SW 1271 (cell line): Measurements from ENCODE around the gene VANGL1.
A peak's percentile ranks its signal among the peaks of the same experiment; 100 is the strongest.

Experiments
- DNase-seq, 2 experiments: peaks; one replicate each; lab custom pipeline; 2025; lab: John Stamatoyannopoulos, UW

VANGL1 gene

DNA sequence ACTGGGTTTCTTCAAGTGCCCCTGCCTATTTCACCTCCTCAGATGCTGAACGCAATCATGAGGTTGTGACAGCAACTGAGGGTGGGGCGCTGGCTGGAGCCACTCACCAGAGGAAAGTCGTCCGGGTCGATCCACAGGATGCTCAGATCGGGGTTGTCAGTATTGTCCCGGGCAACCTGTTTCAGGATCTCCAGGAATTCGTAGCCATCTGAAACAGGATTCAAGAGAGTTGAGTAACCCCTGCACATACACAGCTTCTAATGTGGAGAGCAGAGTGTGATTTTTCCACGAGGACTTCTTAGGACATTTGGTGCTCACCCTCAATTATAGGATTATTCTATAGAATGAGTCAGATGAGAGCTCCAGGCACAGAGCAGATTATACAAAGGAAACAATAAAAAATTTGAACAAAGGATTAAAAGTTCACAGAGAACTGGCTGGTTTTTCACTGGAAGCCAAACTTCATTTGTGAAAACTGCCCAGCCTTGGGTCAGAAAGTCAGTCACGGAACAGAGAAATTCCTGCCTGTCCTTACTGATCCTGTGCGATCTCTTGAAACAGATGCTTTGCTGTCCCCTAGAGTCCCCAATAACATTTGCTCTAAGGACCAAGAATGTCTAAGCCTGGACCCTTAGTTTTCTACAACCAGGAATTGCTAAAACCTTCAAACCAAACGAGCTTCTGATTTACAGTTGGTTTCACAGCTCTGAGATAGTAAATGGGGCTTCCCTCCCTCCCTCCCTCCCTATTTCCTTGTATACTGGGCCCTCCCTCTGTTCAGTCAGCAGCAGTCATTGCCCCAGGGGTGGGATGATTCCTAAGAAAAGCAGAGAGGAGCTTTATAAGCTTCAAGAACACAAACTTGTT, 63.5 kb downstream of the VANGL1 start:
- DNase-seq: no peak

DNA sequence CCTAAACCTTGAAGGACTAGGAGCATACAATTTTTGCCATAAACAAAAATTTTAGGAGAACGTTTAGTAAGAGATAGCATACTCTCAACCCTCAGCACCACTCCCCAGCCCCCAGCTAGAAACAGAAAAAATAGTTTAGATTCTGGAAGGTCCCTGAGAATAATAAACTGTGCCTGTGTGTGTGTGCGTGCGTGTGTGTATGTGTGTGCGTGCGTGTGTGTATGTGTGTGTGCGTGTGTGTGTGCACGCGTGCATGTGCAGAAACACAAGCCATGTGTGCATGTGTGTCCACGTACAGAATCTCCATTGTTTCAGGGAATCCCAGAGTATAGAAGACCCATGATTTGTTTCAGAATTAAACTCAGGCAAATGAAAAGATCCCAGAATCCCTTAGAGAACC, 64.2 kb downstream of the VANGL1 start:
- no peak for DNase-seq

DNA sequence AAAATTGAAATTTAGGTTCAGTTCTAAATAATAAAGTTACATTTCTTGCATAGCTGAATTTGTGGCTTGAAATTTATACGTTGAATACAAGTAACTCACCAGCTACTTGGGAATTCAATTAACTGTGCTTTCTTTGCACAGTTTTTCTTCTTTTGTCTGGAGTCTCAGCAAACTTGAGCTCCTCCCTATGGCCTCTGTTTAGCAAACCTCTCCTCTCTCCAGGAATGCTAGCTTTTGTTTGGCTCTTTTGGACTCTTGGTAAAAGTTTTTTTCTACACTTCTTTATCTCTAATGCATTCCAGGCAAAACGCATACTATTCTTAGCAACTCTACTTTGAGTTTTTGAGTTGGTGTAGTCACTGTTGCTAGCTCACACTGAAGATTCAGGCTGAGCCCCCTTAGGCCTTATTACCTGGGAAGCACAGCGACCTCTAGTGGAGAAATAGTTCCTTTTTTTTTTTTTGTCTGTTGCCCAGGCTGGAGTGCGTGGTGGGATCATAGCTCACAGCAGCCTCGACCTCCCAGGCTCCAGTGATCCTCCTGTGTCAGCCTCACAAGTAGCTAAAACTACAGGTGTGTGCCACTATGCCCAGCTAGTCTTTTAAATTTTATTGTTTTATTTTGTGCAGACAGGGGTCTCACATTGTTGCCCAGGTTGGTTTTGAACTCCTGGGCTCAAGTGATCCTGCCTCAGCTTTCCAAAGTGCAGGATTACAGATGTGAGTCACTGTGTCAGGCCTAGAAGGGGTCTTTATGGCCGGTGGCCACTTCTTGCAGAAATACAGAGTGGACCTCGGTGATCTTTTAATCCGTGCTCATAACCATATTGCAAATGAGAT, 65.0 kb downstream of the VANGL1 start:
- DNase-seq: peak in 1 of 2 experiments; percentile 11

DNA sequence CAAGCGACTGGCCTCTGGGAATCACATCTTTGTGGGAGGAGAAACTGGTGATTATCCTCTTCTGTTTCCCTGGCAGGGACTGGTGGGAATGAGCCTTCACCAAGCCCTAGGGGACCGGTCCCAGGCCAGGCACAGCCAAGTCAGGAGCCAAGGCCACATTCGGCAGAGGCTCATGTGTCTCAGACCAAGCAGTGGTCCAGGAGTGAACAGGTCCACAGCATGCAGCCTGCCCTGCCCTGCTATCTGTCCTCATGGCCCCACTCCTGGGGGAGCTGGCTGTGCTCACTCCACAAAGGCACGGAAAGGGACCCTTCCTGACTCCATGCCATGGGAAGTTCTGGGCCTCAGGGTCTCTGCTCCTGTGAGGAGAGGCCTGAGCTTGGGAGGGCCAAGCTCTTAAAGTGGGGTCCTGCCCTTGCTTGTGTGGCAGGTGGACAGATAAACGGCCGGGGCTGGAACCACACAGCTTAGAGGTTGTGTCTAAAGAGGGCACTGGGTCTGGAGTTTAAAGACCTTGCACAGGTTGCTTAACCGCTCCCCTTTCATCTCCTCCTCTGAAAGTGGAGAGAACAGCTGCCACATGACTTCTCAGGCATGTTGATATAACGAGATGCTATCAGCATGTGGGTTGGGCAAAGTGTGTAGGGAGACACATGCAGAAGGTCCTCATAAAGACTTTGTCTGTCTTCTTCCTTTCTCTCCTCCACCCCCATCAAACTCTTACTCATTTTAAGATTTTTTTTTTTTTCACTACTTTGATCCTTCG, 69.3 kb downstream of the VANGL1 start:
- no peak for DNase-seq

DNA sequence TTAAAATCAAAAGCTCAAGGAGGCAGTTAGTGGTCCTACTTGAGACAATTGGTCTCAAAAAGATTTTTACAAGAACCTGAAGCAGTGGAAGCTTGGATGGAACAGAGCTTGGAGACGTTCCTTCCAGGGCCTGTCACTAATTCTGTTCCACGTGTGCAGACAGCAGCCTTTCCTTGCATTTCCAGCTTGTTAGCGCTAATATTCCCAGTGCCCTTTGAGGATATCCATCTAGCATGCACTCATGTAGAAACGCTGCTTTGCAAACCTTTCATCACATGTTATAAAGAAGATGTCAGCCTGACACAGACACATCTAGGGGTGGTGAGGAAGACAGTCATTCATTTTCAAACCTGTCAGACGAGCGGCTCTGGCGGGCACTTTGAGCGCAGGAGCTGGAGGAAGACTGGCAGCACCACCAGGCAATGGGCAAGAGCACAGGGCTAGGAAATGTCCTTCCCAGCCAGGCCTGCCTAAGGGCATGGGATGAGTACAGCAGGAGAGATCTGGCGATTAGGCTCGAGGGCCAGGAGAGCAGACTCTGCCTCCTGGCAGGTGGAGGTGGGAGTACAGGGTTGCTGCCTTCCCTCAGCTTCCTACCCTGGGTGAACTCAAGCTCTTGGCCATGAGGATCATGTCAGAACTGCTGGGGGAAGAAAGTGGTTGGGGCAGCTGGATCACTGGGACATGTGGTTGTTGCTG, 71.3 kb downstream of the VANGL1 start:
- DNase-seq: no peak

DNA sequence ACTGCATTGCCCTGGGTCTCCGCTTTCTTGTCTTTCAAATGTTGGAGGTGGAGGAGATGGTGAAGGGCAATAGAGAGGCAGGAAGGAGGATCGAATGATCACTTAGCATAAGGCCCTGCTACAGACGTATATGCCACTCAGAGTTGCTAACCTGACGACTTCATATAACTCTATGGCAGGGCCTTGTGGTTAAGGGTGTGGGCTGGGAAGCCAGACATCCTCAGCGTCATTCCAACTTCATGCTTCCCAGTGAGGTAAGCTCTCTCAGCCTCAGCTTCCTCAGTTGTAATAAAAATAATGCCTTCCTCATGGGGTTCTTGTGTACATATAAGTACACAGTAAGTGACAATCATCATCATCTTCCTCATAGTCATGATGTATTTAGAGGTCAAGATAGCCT, 72.1 kb downstream of the VANGL1 start:
- no peak for DNase-seq

DNA sequence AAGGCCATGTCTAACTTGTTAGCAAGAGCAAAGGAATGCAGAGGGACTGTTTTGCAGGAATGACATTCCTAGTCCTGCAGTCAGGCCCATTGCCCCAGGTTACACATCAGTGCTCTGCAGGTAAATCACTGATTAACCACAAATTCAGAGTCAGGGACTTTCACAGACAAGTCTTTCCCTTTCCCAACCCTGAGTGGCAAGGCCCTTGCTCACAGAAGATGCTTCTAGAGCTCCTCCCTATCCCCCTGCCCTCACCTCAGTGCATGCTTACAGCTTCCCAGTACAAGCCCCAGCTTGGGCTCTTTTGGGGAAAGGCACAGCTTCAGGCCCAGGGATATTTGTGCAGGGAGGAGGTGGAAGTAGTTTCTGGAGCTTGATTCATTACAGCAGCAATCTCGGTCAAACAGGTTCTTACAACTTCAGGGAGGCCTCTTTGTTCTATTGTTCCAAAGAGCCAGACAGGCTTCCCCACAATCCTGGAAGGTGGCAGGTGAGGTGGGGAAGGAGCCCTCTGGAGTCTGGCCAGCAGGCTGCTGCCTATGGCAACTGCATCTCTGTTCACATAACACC, 72.9 kb downstream of the VANGL1 start:
- no peak for DNase-seq

DNA sequence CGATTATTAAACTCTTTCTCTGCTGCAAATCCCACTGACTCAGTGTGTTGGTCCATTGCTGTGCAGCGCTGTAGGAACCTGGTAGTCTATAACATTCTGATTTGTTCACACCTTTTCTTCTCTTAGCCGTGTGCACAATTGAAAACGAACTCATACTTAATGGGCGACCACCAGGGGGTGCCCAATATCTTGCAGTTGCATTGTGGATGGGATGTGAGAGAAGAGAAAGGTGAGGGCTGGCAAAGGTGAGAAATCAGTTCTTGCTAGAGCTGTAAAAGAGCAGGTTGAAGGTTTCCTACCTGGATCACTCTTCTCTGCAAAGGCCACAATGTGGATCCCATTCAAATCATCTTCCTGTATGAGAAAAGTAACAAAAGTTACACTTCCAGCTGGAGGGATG, 75.8 kb downstream of the VANGL1 start:
- DNase-seq: no peak

DNA sequence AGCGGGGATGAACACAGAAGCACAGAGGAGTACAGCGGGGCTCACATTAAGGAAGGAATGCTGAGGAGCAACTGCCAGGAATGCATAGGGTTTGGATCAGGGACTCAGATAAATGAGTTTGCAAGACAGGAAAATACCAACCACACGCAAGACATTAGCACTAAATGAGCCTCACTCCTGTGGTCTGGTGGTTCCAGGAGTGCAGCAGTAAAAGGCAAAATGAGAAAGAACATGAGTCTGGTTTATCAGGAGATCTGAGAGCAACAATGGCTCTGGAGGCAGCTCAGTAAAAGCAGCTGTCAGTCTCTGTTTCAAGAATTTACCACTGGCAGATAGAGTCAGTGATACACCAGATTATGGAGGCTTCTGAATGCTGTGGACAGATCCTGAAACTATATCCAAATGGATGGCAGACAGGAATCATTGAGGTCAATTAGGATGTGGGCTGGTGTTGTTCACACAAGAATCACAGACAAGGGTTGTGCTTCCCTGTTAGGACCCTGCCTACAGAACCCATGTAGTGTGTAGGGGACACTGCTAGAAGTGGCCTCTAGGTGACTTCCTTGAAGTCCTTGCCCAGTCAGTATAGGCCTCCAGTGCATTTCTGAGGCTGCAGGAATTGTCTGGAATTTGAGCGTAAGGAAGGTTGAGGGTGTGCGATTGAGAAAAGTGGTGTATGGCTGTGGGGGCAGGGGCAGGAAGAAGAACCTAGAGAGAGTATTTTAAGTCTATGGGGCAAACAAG, 76.4 kb downstream of the VANGL1 start:
- DNase-seq: no peak

DNA sequence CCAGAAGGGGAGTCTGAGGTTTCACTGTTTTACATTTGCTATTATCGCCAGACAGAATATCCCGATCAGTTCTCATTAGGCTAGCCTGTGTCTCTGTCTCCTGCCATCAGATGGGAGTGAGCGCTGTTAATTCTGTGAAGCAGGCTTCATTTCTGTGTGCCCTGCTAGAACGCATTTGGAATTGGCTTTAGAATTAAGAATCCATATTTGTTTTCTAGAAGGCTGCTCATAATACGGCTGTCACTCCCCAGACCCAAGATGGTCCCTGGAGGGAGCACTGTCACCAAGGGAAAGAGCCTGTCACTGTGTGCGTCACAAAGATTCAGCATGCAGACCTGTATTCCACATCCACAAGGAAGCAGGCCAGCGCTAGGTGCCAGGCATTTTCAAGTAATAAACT, 77.5 kb downstream of the VANGL1 start:
- DNase-seq: no peak

DNA sequence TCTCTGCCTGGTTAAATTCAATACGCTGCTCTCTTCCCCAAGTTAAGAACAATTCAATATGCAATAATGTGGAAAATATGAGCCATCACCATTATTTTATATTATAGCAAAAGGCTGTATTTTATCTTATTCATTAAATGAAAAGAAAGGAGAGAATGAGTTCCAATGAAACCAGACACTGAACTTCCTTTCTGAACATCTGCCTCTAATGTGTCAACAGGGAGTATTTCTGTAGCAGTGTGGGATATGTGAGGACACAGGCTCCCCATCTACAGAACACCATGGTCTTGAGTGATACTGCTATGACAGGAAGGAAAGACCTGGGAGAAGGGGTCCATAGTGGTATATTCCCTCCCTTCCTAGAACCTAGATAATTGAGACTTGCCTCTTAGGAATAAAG, 80.5 kb downstream of the VANGL1 start:
- DNase-seq: no peak

DNA sequence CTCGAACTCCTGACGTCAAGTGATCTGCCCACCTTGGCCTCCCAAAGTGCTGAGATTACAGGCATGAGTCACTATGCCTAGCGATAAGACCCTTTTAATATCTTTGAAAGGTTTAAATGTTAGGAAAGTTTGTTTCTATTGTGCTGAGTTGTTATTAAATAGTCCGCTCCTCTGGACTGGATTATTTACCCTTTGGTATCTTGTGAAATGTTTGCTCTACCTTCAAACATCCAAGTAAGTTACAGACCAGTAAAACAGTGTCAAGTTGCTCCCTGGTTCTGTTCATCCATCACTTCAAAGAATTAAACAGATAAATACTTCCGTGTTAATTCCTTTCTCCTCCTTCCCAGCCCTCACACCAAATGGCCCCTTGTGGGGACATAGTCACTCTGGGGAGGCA, 82.0 kb downstream of the VANGL1 start:
- DNase-seq: no peak

DNA sequence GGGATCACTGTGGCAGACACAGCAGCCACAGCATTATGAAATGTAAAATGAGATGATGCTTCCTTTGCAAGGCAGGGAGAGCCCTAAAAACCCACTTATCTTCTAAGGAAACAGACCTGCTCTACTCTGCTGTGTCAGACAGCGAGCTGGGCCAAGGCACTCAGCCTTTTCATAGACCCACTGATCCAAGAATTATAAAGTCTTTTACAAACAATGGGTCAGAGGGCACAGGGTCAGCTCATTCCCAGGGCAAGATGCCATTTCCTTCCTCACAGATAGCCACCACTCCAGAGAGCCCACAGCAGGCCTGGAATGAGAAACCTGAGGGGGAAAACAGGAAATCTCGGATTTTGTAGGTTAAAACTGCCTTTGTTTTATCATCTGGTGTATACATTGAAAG, 83.8 kb downstream of the VANGL1 start:
- DNase-seq: no peak

DNA sequence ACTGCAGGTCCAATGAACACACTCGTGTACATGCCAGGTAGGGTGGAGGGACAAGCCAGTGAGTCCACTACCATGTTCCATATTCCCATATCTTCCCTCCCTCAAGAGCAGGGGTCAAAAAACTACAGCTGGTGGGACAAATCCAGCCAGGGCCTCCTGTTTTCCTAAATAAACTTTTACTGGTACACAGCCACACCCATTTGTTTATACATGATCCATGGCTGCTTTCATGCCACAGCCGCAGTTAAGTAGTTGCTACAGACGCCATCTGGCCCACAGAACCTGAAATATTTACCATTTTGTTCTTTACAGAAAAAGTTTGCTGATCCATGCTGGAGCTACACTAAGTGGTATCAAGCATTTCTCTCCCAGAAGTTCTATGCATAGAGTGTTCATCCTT, 84.4 kb downstream of the VANGL1 start:
- no peak for DNase-seq

DNA sequence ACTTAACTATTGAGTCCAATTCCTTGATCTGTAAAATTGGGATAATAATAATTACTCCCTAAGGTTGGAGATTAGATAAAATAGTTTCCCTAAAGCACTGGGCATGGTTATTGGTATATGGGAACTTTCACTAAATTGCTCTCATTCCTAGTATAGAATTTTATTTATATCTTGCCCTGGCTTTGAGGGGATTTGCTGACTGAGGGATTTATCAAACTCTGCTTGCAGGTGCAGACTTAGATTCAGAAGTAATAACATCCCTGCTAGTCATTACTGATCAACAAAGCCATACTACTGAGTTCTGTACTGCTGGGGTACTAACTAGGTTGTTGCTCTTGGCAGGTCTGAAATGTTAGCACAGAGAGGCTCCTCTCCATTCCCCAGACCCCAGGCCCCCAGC, 84.8 kb downstream of the VANGL1 start:
- DNase-seq: no peak

DNA sequence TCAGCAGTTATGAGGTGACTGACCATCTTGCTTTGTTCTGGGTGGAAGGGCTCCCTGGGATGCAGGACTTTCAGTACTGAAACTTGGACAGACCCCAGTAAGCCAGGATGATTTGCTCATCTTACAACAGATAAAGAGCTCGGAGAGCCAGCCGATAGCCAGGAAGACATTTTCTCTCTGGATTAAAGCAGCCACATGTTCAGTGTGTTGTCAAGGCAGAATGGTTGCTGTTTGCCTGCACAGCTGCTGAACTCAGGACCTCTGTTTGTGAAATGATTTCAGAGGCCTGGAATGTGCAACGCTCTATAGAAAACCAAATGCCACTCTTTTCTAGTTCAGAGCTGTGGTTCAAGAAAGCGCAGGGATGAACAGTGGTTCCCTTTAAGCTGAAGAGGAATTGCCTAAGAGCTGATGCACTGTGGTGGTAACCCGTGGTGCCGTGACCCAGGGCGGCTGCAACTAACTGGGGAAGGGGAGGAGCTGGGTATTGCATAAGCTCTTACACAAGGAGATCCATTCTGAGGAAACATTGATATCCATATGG, 86.0 kb downstream of the VANGL1 start:
- DNase-seq: no peak

DNA sequence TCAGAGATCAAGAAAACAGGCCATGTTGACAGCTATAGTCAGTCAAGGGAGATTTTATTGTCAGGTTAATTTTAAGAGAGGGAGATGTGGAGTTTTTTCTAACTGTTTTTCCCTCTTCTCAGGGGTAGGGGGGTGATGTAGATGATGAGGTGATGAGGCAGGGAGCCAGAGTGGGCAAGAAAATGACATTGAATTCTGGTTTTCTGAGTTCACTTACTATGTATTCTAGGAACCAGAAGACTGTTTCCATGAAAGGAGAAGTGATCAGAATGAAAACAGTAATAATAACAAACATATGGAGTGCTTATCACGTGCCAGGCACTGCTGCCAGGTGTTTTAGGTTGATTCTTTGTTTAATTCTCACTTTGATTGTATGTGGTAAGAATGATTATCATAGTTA, 86.6 kb downstream of the VANGL1 start:
- no peak for DNase-seq

DNA sequence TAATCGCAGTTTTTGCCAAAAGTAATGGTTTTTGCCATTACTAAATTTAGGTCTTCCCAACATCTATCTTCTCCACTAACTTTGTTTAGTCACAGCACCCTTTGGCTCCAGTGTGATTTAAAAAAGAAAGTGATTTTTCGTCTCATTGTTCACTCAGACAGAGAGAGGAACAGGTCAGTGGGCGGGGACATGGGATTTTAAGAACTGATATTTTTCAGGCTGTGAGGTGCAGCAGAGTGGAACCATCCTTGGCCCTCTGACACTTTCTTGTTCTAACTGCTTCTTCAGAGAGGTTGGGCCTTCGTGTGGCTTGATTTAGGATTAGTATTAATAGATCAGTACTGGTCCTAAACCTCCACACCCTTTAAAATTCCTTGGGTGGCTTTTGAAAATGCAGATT, 88.0 kb downstream of the VANGL1 start:
- DNase-seq: no peak

DNA sequence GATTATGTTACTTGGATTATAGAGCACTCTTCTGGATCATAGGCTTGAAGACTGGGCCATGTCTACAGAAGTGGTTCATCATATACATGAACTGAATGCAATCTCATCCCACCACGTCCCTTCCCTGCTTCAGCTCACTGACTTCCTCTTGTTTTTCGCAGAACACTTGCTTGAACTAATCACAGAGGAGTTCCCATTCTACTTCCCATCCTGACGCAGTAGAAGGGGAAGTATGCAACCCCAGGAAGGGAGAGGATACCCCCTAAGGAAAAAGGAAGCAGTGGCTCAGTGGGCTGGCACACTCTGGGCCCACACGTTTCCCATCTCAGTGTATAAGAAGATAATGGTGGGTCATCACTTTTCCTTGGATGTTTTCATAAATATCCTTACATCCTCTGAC, 90.5 kb downstream of the VANGL1 start:
- DNase-seq: no peak

DNA sequence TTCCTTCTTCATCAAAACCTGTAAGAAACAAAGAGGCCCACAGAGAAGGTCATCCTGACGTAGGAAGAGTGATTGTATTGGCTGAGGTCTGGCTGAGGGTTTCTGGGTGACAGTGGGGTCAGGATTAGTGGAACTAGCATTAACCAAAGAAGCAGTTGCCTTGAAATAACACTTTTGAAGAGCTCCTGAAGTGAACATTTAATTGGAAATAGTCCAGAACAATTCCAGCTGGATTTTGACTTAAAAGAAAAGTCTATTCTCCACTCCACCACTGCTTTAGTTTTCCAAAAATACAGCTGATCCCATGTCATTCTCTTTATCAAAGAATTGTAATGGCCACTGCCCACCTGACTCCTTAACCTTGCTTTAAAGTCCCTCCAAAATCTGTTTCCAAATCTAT, 99.0 kb downstream of the VANGL1 start:
- no peak for DNase-seq
